ENCODE data around the gene SPRR5.

SPRR5 gene

GRCh38 chr1:152951711-152952110, 4.7 kb downstream of the SPRR5 start:
- DNase-seq, result no peak

GRCh38 chr1:152953761-152954160, 6.8 kb downstream of the SPRR5 start:
- DNase-seq, result no peak

GRCh38 chr1:152954436-152954835, 7.4 kb downstream of the SPRR5 start:
- DNase-seq, result no peak

GRCh38 chr1:152957561-152957960, 10.6 kb downstream of the SPRR5 start:
- no peak for DNase-seq

- no peak for DNase-seq
These were observed 12.3 kb downstream of the SPRR5 start for GRCh38 chr1:152959273-152959672.

- DNase-seq, result no peak
These were observed 12.9 kb downstream of the SPRR5 start for GRCh38 chr1:152959801-152960451.

- DNase-seq, result no peak
These were observed 13.5 kb downstream of the SPRR5 start for GRCh38 chr1:152960452-152961044.

- DNase-seq, result no peak
These were observed 14.4 kb downstream of the SPRR5 start for GRCh38 chr1:152961226-152961891.

GRCh38 chr1:152962876-152963415, 15.9 kb downstream of the SPRR5 start:
- DNase-seq, result no peak

- DNase-seq, result no peak
These were observed 17.5 kb downstream of the SPRR5 start for GRCh38 chr1:152964536-152964935.

- no peak for DNase-seq
These were observed 18.8 kb downstream of the SPRR5 start for GRCh38 chr1:152965853-152966252.

- no peak for DNase-seq
These were observed 20.2 kb downstream of the SPRR5 start for GRCh38 chr1:152967201-152967600.

- DNase-seq, result no peak
These were observed 21.2 kb downstream of the SPRR5 start for GRCh38 chr1:152968248-152968647.

GRCh38 chr1:152969036-152969435, 22.0 kb downstream of the SPRR5 start:
- no peak for DNase-seq

GRCh38 chr1:152970495-152970894, 23.5 kb downstream of the SPRR5 start, which contains the start of gene SPRR4:
Gene SPRR4, plus strand, starts transcription at chr1:152970648. Its CDS starts 1,243 bp downstream, at chr1:152971891.
- DNase-seq, result no peak

GRCh38 chr1:152972196-152972886, 25.3 kb downstream of the SPRR5 start:
- no peak for DNase-seq

GRCh38 chr1:152976688-152977087, 29.7 kb downstream of the SPRR5 start:
- DNase-seq, result no peak

GRCh38 chr1:152977614-152978013, 30.6 kb downstream of the SPRR5 start:
- no peak for DNase-seq

GRCh38 chr1:152980676-152981075, 33.7 kb downstream of the SPRR5 start:
- no peak for DNase-seq

- DNase-seq, result no peak
These were observed 34.3 kb downstream of the SPRR5 start for GRCh38 chr1:152981146-152981871.

GRCh38 chr1:152982076-152982475, 35.1 kb downstream of the SPRR5 start:
- no peak for DNase-seq

- no peak for DNase-seq
These were observed 36.2 kb downstream of the SPRR5 start for GRCh38 chr1:152983234-152983633.

GRCh38 chr1:152983743-152984142, 36.7 kb downstream of the SPRR5 start, which contains the start of gene SPRR1A:
Gene SPRR1A, plus strand, starts transcription at chr1:152984081. Its CDS starts 1,150 bp downstream, at chr1:152985231.
- DNase-seq, result no peak

Measured in stimulated activated CD4-positive, alpha-beta T cell treated with anti-CD3 and anti-CD28 coated beads, Interleukin-2, amount 100 ng/mL, for 24 hours (primary cell).